22Rv1 (cell line): ENCODE results near the gene EIF2S1.

Experiments used
- H3K27ac ChIP-seq: fragments of 450-650 bp; 2 replicates; pipeline ENCODE4 v1.5.1; 2017
- CTCF ChIP-seq: fragments of 450-650 bp; IDR thresholded peaks from 2 replicates; pipeline ENCODE4 v1.5.1; 2017; ENCODE audit warnings: mild to moderate bottlenecking
- ZFX ChIP-seq: fragments of 450-650 bp; IDR thresholded peaks from 2 replicates; pipeline ENCODE4 v1.6.1; 2017; ENCODE audit warnings: antibody characterized with exemption, borderline replicate concordance

The EIF2S1 gene

GRCh38 chr14:67426983-67427606 is 67.0 kb downstream of the EIF2S1 start:
- TF ChIP-seq ZFX (no peak), CTCF (peak; percentile 86)
- no peak overlapping the region for H3K27ac ChIP-seq

- no peak overlapping the region for H3K27ac ChIP-seq
- TF ChIP-seq ZFX (no peak), CTCF (no peak)
Measured at GRCh38 chr14:67428501-67429031, 68.4 kb downstream of the EIF2S1 start.

- no peak overlapping the region for H3K27ac ChIP-seq
- TF ChIP-seq CTCF (no peak), ZFX (no peak)
Measured at GRCh38 chr14:67429510-67430205, 69.5 kb downstream of the EIF2S1 start.

GRCh38 chr14:67432050-67432564 is 72.0 kb downstream of the EIF2S1 start:
- H3K27ac ChIP-seq = no peak overlapping the region
- no peak for TF ChIP-seq ZFX
- no peak for TF ChIP-seq CTCF

GRCh38 chr14:67435603-67436002 is 75.5 kb downstream of the EIF2S1 start:
- TF ChIP-seq CTCF (no peak), ZFX (no peak)
- H3K27ac ChIP-seq = no peak overlapping the region
